DND-41 (cell line): ENCODE results near the gene QSOX2.

Experiments used
- ATAC-seq: fragments of 200-7000 bp; cut with Tn5 transposase; 3 replicates; pipeline ENCODE4 v1.9.1; 2021; ENCODE audit warnings: low read depth; ENCODE audit not compliant: insufficient read depth
- DNase-seq: peaks from one replicate; pipeline ENCODE4 v3.0.0-alpha.2; 2020
- H2AFZ ChIP-seq: 2 replicates; pipeline ENCODE4 v1.6.0; 2012; ENCODE audit warnings: low read depth, low read length
- H3K27ac ChIP-seq: 2 replicates; pipeline ENCODE4 v1.5.1; 2012; ENCODE audit warnings: low read length, inconsistent platforms
- H3K27me3 ChIP-seq: fragments of 200-600 bp; sonication (generic); 2 replicates; pipeline ENCODE4 v1.6.0; 2012; ENCODE audit warnings: low read length, mild to moderate bottlenecking, inconsistent platforms; ENCODE audit not compliant: insufficient read depth, poor library complexity
- H3K36me3 ChIP-seq: 2 replicates; pipeline ENCODE4 v1.5.1; 2012; ENCODE audit warnings: low read length, inconsistent platforms; ENCODE audit not compliant: insufficient read depth
- H3K4me1 ChIP-seq: 2 replicates; pipeline ENCODE4 v1.5.1; 2012; ENCODE audit warnings: mild to moderate bottlenecking, low read length; ENCODE audit not compliant: insufficient read depth
- H3K4me2 ChIP-seq: 2 replicates; pipeline ENCODE4 v1.6.0; 2012; ENCODE audit warnings: mild to moderate bottlenecking, moderate library complexity, low read length, inconsistent platforms; ENCODE audit not compliant: insufficient read depth
- H3K4me3 ChIP-seq, 2 experiments: fragments of 200-600 bp in 1 of 2; shearing (Covaris generic) in 1 of 2; 2 replicates each; pipeline ENCODE4 v1.5.1; 2012 to 2016; ENCODE audit warnings: inconsistent platforms in 2 of 2, low read length in 2 of 2, mild to moderate bottlenecking in 2 of 2, low read depth in 1 of 2, moderate library complexity in 1 of 2
- H3K79me2 ChIP-seq: 2 replicates; pipeline ENCODE4 v1.6.0; 2012; ENCODE audit warnings: low read length, inconsistent platforms; ENCODE audit not compliant: insufficient read depth
- H3K9ac ChIP-seq: 2 replicates; pipeline ENCODE4 v1.6.0; 2012; ENCODE audit warnings: low read depth, mild to moderate bottlenecking, inconsistent platforms, low read length, moderate library complexity
- H3K9me3 ChIP-seq: 2 replicates; pipeline ENCODE4 v1.5.1; 2012; ENCODE audit warnings: low read length, moderate library complexity, mild to moderate bottlenecking, inconsistent platforms; ENCODE audit not compliant: insufficient read depth, severe bottlenecking
- H4K20me1 ChIP-seq: 2 replicates; pipeline ENCODE4 v1.6.0; 2012; ENCODE audit warnings: low read length; ENCODE audit not compliant: insufficient read depth
- CTCF ChIP-seq: IDR thresholded peaks from 2 replicates; pipeline ENCODE4 v1.5.1; 2012; ENCODE audit warnings: borderline replicate concordance, low read length, moderate library complexity, mild to moderate bottlenecking; ENCODE audit not compliant: poor library complexity, severe bottlenecking; ENCODE audit errors: extremely low read depth
- EZH2 ChIP-seq: IDR thresholded peaks from 3 replicates; pipeline ENCODE4 v1.6.1; 2012; ENCODE audit warnings: borderline replicate concordance, low read depth, mild to moderate bottlenecking, moderate library complexity, low read length, inconsistent platforms; ENCODE audit not compliant: severe bottlenecking

Gene QSOX2

GRCh38 chr9:136200424-136200823 is 45.2 kb downstream of the QSOX2 start:
- no peak overlapping the region for H3K9ac ChIP-seq
- no peaks in the 10 kb centered on the region for H3K4me1 ChIP-seq
- DNase-seq (no peak), ATAC-seq (no peak)
- no peak overlapping the region for H2AFZ ChIP-seq
- H3K27me3 ChIP-seq = peaks cover 13% of the 10 kb centered on the region
- TF ChIP-seq CTCF = no peak
- TF ChIP-seq EZH2 = no peak
- no peaks in the 10 kb centered on the region for H3K9me3 ChIP-seq
- no peaks in the 10 kb centered on the region for H3K36me3 ChIP-seq
- no peak overlapping the region for H3K4me3 ChIP-seq
- H3K79me2 ChIP-seq = no peaks in the 10 kb centered on the region
- H3K27ac ChIP-seq = no peak overlapping the region
- H3K4me2 ChIP-seq = no peak overlapping the region
- peaks cover 9% of the 10 kb centered on the region for H4K20me1 ChIP-seq

GRCh38 chr9:136199391-136200288 is 46.0 kb downstream of the QSOX2 start:
- Histone ChIP-seq H3K4me1 (no peaks in the 10 kb centered on the region), H3K36me3 (no peaks in the 10 kb centered on the region), H3K79me2 (no peaks in the 10 kb centered on the region), H4K20me1 (peaks cover 6% of the 10 kb centered on the region), H2AFZ (no peak overlapping the region), H3K4me2 (no peak overlapping the region), H3K9ac (no peak overlapping the region), H3K9me3 (no peaks in the 10 kb centered on the region), H3K4me3 (no peak overlapping the region), H3K27ac (no peak overlapping the region), H3K27me3 (peaks cover 13% of the 10 kb centered on the region)
- no peak for DNase-seq
- TF ChIP-seq CTCF (no peak), EZH2 (no peak)
- no peak for ATAC-seq

- no peak overlapping the region for H3K4me2 ChIP-seq
- peaks cover 13% of the 10 kb centered on the region for H3K27me3 ChIP-seq
- no peak for ATAC-seq
- no peaks in the 10 kb centered on the region for H3K9me3 ChIP-seq
- H3K27ac ChIP-seq = no peak overlapping the region
- H3K79me2 ChIP-seq = no peaks in the 10 kb centered on the region
- no peak overlapping the region for H3K4me3 ChIP-seq
- H3K9ac ChIP-seq = no peak overlapping the region
- no peaks in the 10 kb centered on the region; the same call in 1 of the 2 replicates for H4K20me1 ChIP-seq
- no peak overlapping the region for H2AFZ ChIP-seq
- no peaks in the 10 kb centered on the region for H3K36me3 ChIP-seq
- no peak for DNase-seq
- H3K4me1 ChIP-seq = no peaks in the 10 kb centered on the region
- TF ChIP-seq EZH2 (no peak), CTCF (no peak)
Measured at GRCh38 chr9:136198605-136199083, 47.0 kb downstream of the QSOX2 start.
